Measurements from ENCODE around the gene PRKCE. TPM values are rescaled to one million over a fixed set of nuclear protein-coding genes. Genes with fewer than 3 reads are reported as not detected.

Gene PRKCE
- total and polyA plus RNA-seq, 2 donors (not counting 3 experiments of a cell fraction or from before 2014, with no cell fraction given) = 27.9 to 33.9 TPM

- Histone ChIP-seq H3K9ac (replicated peaks; ENCODE audit: extremely low read depth, insufficient read depth, low read length) (no peak overlapping the region), H3K79me2 (ENCODE audit: control insufficient read depth, insufficient read depth, low read length) (no peaks in the 10 kb centered on the region), H4K20me1 (replicated peaks; ENCODE audit: control insufficient read depth, extremely low read depth, insufficient read depth, low read length) (no peaks in the 10 kb centered on the region), H3K27me3 (ENCODE audit: control insufficient read depth in 2 of 2, insufficient read depth in 2 of 2, low read length in 2 of 2) (no peaks in the 10 kb centered on the region), H3K9me1 (replicated peaks; ENCODE audit: control insufficient read depth, extremely low read depth, insufficient read depth, low read length) (no peaks in the 10 kb centered on the region), H3K4me1 (ENCODE audit: control insufficient read depth, extremely low read depth, insufficient read depth, low read length) (no peaks in the 10 kb centered on the region), H3K9me3 (replicated peaks; ENCODE audit: control insufficient read depth, insufficient read depth, low read length) (no peaks in the 10 kb centered on the region), H3K27ac (ENCODE audit: insufficient read depth, low read depth, low read length) (no peak overlapping the region), H3K36me3 (ENCODE audit: control insufficient read depth in 2 of 2, extremely low read depth in 1 of 2, insufficient read depth in 2 of 2, low read length in 2 of 2) (no peaks in the 10 kb centered on the region), H3K4me3 (replicated peaks in 1 of 3; ENCODE audit: insufficient read depth in 1 of 3, low read depth in 1 of 3, low read length in 3 of 3) (no peak overlapping the region), H2AFZ (ENCODE audit: low read depth, low read length) (no peak overlapping the region), H3K4me2 (ENCODE audit: insufficient read depth, low read length) (no peak overlapping the region)
- BruUV-seq (replicated peaks) = no TSS peak
- no peak for DNase-seq (ENCODE audit: low read depth, low spot score)
- dilution Hi-C loops (cut with MboI; ENCODE audit: extremely low pct_ligation_motif_present, low sequenced_read_pairs) = no loop called here
- POLR2A ChIA-PET = no interaction called here
- CTCF ChIA-PET = interaction anchor here (1.0 kb wide), 1 partner anchor 9 kb away, joined by 3 read pairs; no protein-coding TSS in a partner anchor
- intact Hi-C loops (cut with micrococcal nuclease) = no loop called here
- FAIRE-seq = no peak
- TF ChIP-seq POLR2A (IDR thresholded peaks at IDR 0.05; ENCODE audit: low read depth, low read length) (no peak), GATA2 (IDR thresholded peaks at IDR 0.05; ENCODE audit: insufficient read depth, insufficient read length, low read depth, low read length) (no peak), JUN (IDR thresholded peaks at IDR 0.05; ENCODE audit: borderline replicate concordance, insufficient read depth, insufficient read length, low read depth) (no peak), EZH2 (IDR thresholded peaks at IDR 0.05; ENCODE audit: borderline replicate concordance, low read depth, low read length, severe bottlenecking) (no peak), POLR2AphosphoS5 (IDR thresholded peaks at IDR 0.05; ENCODE audit: insufficient read depth, low read depth, low read length) (no peak), FOS (IDR thresholded peaks at IDR 0.05; ENCODE audit: borderline replicate concordance, insufficient read depth, low read length) (no peak), MYC (IDR thresholded peaks at IDR 0.05; ENCODE audit: low read depth, low read length) (no peak), MAX (IDR thresholded peaks at IDR 0.05; ENCODE audit: insufficient read depth, insufficient read length) (no peak)
- TF ChIP-seq, protein P1, sequence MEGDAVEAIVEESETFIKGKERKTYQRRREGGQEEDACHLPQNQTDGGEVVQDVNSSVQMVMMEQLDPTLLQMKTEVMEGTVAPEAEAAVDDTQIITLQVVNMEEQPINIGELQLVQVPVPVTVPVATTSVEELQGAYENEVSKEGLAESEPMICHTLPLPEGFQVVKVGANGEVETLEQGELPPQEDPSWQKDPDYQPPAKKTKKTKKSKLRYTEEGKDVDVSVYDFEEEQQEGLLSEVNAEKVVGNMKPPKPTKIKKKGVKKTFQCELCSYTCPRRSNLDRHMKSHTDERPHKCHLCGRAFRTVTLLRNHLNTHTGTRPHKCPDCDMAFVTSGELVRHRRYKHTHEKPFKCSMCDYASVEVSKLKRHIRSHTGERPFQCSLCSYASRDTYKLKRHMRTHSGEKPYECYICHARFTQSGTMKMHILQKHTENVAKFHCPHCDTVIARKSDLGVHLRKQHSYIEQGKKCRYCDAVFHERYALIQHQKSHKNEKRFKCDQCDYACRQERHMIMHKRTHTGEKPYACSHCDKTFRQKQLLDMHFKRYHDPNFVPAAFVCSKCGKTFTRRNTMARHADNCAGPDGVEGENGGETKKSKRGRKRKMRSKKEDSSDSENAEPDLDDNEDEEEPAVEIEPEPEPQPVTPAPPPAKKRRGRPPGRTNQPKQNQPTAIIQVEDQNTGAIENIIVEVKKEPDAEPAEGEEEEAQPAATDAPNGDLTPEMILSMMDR (IDR thresholded peaks at IDR 0.05; ENCODE audit: extremely low read depth in 1 of 2, insufficient read depth in 1 of 2, low read depth in 1 of 2, low read length in 2 of 2) = no peak
These were observed 220.1 kb downstream of the PRKCE start for GRCh38 chr2:45871541-45871940.
